Heart left ventricle (tissue), 16 donors: ENCODE data around the gene PCDHB6. TPM values are rescaled to one million over a fixed set of nuclear protein-coding genes. Genes with fewer than 3 reads are reported as not detected.
"Not testable (repeated sequence)": the region's sequence is repeated elsewhere in the genome, so short reads cannot be mapped to it uniquely, and the experiment has no call there.

Experiments
- ATAC-seq, 4 donors: fragments of 200-7000 bp; cut with Tn5 transposase; one replicate each; pipeline ENCODE4 v1.9.1; 2020 to 2022; ENCODE audit warnings: moderate library complexity in 4 of 4, mild to moderate bottlenecking in 3 of 4, moderate number of reproducible peaks in 1 of 4
- DNase-seq, 5 donors: peaks; one replicate each; pipeline ENCODE4 v3.0.0-alpha.2; 2020
- H3K27ac ChIP-seq, 12 donors: fragments of 200-600 bp; sonication (generic) in 4 of 12; one replicate each; pipeline versions ENCODE4 v1.5.0 to v1.8.0; 2016 to 2022; ENCODE audit warnings: mild to moderate bottlenecking in 2 of 12
- H3K27me3 ChIP-seq, 9 donors: fragments of 200-600 bp; sonication (generic) in 2 of 9; one replicate each; pipeline versions ENCODE4 v1.5.1 to v1.8.0; 2016 to 2022; ENCODE audit warnings: mild to moderate bottlenecking in 3 of 9
- H3K36me3 ChIP-seq, 9 donors: fragments of 200-600 bp; sonication (generic) in 2 of 9; one replicate each; pipeline versions ENCODE4 v1.5.0 to v1.8.0; 2018 to 2022; ENCODE audit warnings: mild to moderate bottlenecking in 2 of 9
- H3K4me1 ChIP-seq, 12 donors: fragments of 200-600 bp; sonication (generic) in 4 of 12; one replicate each; pipeline versions ENCODE4 v1.5.0 to v1.8.0; 2016 to 2022; ENCODE audit warnings: mild to moderate bottlenecking in 3 of 12
- H3K4me3 ChIP-seq, 12 donors: fragments of 200-600 bp; sonication (generic) in 4 of 12; one replicate each; pipeline versions ENCODE4 v1.5.0 to v1.8.0; 2017 to 2022; ENCODE audit warnings: mild to moderate bottlenecking in 9 of 12, moderate library complexity in 4 of 12
- H3K9me3 ChIP-seq, 12 donors: fragments of 200-600 bp; sonication (generic) in 4 of 12; one replicate each; pipeline versions ENCODE4 v1.5.0 to v1.8.0; 2016 to 2022; ENCODE audit warnings: mild to moderate bottlenecking in 1 of 12
- POLR2A ChIP-seq, 2 donors: fragments of 450-650 bp; IDR thresholded peaks; one replicate each; pipeline ENCODE4 v1.6.1; 2017; ENCODE audit warnings: antibody characterized with exemption in 2 of 2, mild to moderate bottlenecking in 2 of 2, moderate library complexity in 2 of 2
- WGBS, 4 donors: extraction: QIAGEN DNeasy Blood & Tissue Kit in 2 of 4; methylation state at CpG; one replicate each; pipeline versions ENCODE4 v1.1.5 to v1.1.7; 2013 to 2018; 5-methylcytosine and 5-hydroxymethylcytosine counted together
- intact Hi-C, 10 donors: fragments of 100-400 bp; cut with DNase I; formaldehyde crosslinking; loops; one replicate each; pipeline versions ENCODE4 v1.11.1 to v1.14.2; 2022
- long read RNA-seq, 3 donors: library from polyadenylated mRNA; unstranded; transcript quantifications; one replicate each; pipeline ENCODE4 v2.0.0, GENCODE V29; 2020 to 2021
- polyA plus RNA-seq, 2 donors: library from polyadenylated mRNA; stranded (reverse); fragments of 200-250 nt; gene quantifications; one replicate each; pipeline ENCODE4 v1.2.3, GENCODE V29; 2013
- total RNA-seq, 9 donors: library from RNA; depleted of rRNA in 2 of 9; stranded (reverse); fragments of >200 nt in 2 of 9; fragmentation: NEBNext Ultra II Directional in 3 of 9; extraction: Animal tissue kit (Norgen Biotek cat#: 25700) in 3 of 9; gene quantifications; one replicate each; pipeline versions ENCODE4 v1.1.0 to v1.2.4, GENCODE V29; 2016 to 2023
- TF ChIP-seq, protein P1 (sequence below), 12 donors: fragments of 200-600 bp; sonication (generic) in 4 of 12; IDR thresholded peaks; one replicate each; pipeline versions ENCODE4 v1.5.0 to v1.8.0; 2018 to 2022; ENCODE audit warnings: antibody characterized with exemption in 12 of 12, mild to moderate bottlenecking in 5 of 12
- donor health status: ischemic (EF 13 %, LVEDD 7.1; RV severe dilation, severe dysfunction).
- donor health status: healthy with polysubstance abuse.
- donor health status: DM: no; HTN: yes; CAD: no.
- donor health status: DM: no; HTN: no; CAD: no.
- donor health status: ischemic (EF 25% LVEDD 6.9; RV normal size, moderate dysfunction).
- donor health status: ischemic (EF 25% LVEDD 5.7; RV mildly dilated, moderate dysfunction).
- donor health status: healthy.
- donor health status: DM: yes; HTN: yes; CAD: no.
- donor health status: ischemic (EF 35%, LVEDD 5.7; RV mildly dilated, moderate dysfunction).
- donor health status: nonischemic (EF 11% LVEDD 7.7; RV severe dilation, severe dysfunction).
- donor health status: DM: yes; HTN: yes; CAD: no.
- donor health status: PGD.
- donor health status: ischemic (EF 29% LVEDD 5.4; RV normal size, mild dysfunction).
- donor health status: nonischemic (EF 23%, LVEDD 6.1; RV moderate dilation, normal function).

Gene PCDHB6
- 1 to 10 TPM in 1 of 9 donors, under 1 TPM in 8; 0.16 to 1.1 (median 0.44) TPM for total RNA-seq
- under 1 TPM; 0.18 to 0.27 TPM for polyA plus RNA-seq
- long read RNA-seq, donor 1: 0 reads
- long read RNA-seq, donor 2, partial matches to known transcripts: 0 of 1 reads
- long read RNA-seq, donor 2, other reads (novel, unspliced or antisense): 0 of 1 reads
- long read RNA-seq, donor 3: 0 reads

DNA sequence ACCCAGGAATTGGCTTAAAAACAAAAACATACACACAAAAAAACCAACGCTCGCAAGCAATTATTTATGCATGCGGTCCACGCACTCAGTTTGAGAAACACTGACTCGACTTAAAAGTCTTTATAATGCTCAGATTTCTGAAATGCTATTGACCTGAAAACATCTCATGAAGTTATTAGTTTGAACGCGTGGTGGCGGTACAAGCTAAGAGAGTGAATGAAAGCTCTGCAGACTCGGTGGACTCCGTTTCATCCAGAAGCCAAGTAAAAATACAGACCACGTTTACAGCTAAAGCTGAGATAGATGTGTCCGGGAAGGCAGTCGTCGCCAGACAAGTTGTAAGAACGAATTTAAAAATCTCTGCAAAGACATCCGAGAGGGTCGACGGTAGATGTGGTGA, at the start of gene PCDHB6:
PCDHB6 (plus strand) TSS at position 246 of the 400 bp plus-strand sequence. CDS start 201 bp downstream, outside the sequence.
- no peak for TF ChIP-seq POLR2A (IDR thresholded peaks at IDR 0.05)
- TF ChIP-seq, protein P1, sequence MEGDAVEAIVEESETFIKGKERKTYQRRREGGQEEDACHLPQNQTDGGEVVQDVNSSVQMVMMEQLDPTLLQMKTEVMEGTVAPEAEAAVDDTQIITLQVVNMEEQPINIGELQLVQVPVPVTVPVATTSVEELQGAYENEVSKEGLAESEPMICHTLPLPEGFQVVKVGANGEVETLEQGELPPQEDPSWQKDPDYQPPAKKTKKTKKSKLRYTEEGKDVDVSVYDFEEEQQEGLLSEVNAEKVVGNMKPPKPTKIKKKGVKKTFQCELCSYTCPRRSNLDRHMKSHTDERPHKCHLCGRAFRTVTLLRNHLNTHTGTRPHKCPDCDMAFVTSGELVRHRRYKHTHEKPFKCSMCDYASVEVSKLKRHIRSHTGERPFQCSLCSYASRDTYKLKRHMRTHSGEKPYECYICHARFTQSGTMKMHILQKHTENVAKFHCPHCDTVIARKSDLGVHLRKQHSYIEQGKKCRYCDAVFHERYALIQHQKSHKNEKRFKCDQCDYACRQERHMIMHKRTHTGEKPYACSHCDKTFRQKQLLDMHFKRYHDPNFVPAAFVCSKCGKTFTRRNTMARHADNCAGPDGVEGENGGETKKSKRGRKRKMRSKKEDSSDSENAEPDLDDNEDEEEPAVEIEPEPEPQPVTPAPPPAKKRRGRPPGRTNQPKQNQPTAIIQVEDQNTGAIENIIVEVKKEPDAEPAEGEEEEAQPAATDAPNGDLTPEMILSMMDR (IDR thresholded peaks at IDR 0.05): peak in 6 of 12 donors; percentile 17 to 44 (median 31)
- Histone ChIP-seq H3K27me3 (peaks cover 0 to 35% (median 4%) of the 10 kb centered on the region in 9 donors), H3K27ac (no peak within 1 kb of the TSS), H3K36me3 (no peaks in the 10 kb centered on the region), H3K9me3 (peaks cover 0 to 94% (median 39%) of the 10 kb centered on the region in 12 donors), H3K4me1 (no peaks in the 10 kb centered on the region), H3K4me3 (peak within 1 kb of the TSS in 8 of 12 donors; percentile 8 to 37 (median 22))
- no peak for ATAC-seq
- intact Hi-C loops: no loop called here
- no peak for DNase-seq
- WGBS, 4 donors: 12 to 16% (median 14%) methylated on average over 18 of the region's 18 CpGs

DNA sequence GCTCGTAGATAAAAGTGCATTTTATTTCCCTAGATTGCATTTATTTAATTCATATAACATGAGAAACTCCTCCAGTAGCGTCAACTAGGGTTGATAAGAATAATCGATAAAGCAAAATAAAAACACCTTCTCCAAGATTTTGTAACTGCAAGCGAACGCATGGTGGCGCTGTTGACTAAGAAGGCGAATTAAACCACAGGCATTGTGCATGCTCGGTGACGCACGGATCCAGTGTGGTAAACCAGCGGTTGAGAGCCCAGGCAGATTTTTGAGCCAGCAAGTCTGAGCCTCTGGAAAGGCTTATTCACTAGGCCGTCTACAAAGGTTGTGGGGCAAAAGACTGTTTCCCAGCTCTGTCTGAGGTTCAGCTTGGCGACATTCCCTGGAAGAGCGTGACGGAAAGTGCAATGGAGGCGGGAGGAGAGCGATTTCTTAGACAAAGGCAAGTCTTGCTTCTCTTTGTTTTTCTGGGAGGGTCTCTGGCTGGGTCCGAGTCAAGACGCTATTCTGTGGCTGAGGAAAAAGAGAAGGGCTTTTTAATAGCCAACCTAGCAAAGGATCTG, 49.5 kb upstream of the PCDHB6 start, which contains the start of gene PCDHB3:
PCDHB3 (plus strand) TSS at position 231 of the 563 bp plus-strand sequence; CDS start at position 408, 177 bp downstream.
- peak in 4 of 5 donors; percentile 20 to 71 (median 62) for DNase-seq

DNA sequence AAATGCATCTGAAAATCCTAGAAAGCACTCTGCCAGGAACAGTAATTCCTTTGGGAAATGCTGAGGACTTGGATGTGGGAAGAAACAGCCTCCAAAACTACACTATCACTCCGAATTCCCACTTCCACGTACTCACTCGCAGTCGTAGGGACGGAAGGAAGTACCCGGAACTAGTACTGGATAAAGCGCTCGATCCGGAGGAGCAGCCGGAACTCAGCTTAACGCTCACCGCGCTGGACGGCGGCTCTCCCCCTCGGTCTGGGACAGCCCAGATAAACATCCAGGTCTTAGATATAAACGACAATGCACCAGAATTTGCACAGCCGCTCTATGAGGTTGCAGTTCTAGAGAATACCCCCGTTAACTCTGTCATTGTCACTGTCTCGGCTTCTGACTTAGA, 48.8 kb upstream of the PCDHB6 start:
- Histone ChIP-seq H3K27me3 (peaks cover 0 to 36% (median 7%) of the 10 kb centered on the region in 9 donors), H3K36me3 (no peaks in the 10 kb centered on the region), H3K4me3 (peak overlapping the region in 11 of 12 donors; percentile 0 to 59 (median 41)), H3K27ac (no peak overlapping the region), H3K9me3 (peaks cover 0 to 58% (median 15%) of the 10 kb centered on the region in 12 donors), H3K4me1 (no peaks in the 10 kb centered on the region)
- peak in 2 of 4 donors; percentile 54 to 61 for ATAC-seq
- intact Hi-C loops: loop anchor here in 1 of 10 donors (5.0 kb wide), 1 partner anchor 461 kb away; no protein-coding TSS in a partner anchor
- DNase-seq: no peak
- no peak for TF ChIP-seq POLR2A (IDR thresholded peaks at IDR 0.05)
- TF ChIP-seq, protein P1 (IDR thresholded peaks at IDR 0.05): no peak
- WGBS, 4 donors: 31 to 46% (median 37%) methylated on average over 19 to 20 of the region's 20 CpGs

More for the DNA sequence above, 49.5 kb upstream of the PCDHB6 start, which contains the start of gene PCDHB3:
- Histone ChIP-seq H3K4me3 (peak within 1 kb of the TSS in 11 of 12 donors; percentile 0 to 59 (median 41)), H3K9me3 (peaks cover 0 to 58% (median 20%) of the 10 kb centered on the region in 12 donors), H3K36me3 (no peaks in the 10 kb centered on the region), H3K27ac (peak within 1 kb of the TSS in 3 of 12 donors; percentile 35 to 54 (median 37)), H3K27me3 (peaks cover 0 to 36% (median 10%) of the 10 kb centered on the region in 9 donors), H3K4me1 (no peaks in the 10 kb centered on the region)
- intact Hi-C loops: loop anchor here in 1 of 10 donors (5.0 kb wide), 1 partner anchor 462 kb away; no protein-coding TSS in a partner anchor
- ATAC-seq: peak in 3 of 4 donors; percentile 55 to 72 (median 65)
- TF ChIP-seq, protein P1 (IDR thresholded peaks at IDR 0.05): peak; percentile 8 to 58 (median 44)
- no peak for TF ChIP-seq POLR2A (IDR thresholded peaks at IDR 0.05)
- WGBS, 4 donors: 17 to 28% (median 20%) methylated on average over 19 of the region's 19 CpGs

DNA sequence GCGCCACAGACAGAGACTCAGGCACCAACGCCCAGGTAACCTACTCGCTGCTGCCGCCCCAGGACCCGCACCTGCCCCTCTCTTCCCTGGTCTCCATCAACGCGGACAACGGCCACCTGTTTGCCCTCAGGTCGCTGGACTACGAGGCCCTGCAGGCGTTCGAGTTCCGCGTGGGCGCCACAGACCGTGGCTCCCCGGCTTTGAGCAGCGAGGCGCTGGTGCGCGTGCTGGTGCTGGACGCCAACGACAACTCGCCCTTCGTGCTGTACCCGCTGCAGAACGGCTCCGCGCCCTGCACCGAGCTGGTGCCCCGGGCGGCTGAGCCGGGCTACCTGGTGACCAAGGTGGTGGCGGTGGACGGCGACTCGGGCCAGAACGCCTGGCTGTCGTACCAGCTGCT, 47.8 kb upstream of the PCDHB6 start:
- peaks cover 0 to 61% (median 15%) of the 10 kb centered on the region in 12 donors for H3K9me3 ChIP-seq
- H3K27me3 ChIP-seq: peaks cover 0 to 36% (median 7%) of the 10 kb centered on the region in 9 donors

DNA sequence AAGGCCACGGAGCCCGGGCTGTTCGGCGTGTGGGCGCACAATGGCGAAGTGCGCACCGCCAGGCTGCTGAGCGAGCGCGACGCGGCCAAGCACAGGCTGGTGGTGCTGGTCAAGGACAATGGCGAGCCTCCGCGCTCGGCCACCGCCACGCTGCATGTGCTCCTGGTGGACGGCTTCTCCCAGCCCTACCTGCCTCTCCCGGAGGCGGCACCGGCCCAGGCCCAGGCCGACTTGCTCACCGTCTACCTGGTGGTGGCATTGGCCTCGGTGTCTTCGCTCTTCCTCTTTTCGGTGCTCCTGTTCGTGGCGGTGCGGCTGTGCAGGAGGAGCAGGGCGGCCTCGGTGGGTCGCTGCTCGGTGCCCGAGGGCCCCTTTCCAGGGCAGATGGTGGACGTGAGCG, 47.4 kb upstream of the PCDHB6 start:
- not testable (repeated sequence) for H3K4me1 ChIP-seq, ATAC-seq, H3K4me3 ChIP-seq, DNase-seq, H3K36me3 ChIP-seq, H3K27ac ChIP-seq
- Histone ChIP-seq H3K9me3 (peaks cover 0 to 62% (median 17%) of the 10 kb centered on the region in 12 donors), H3K27me3 (peaks cover 0 to 36% (median 7%) of the 10 kb centered on the region in 9 donors)
- 20 to 48% (median 33%) methylated on average over 2 to 36 of the region's 38 CpGs for WGBS, 4 donors
- intact Hi-C loops: loop anchor here in 1 of 10 donors (5.0 kb wide), 1 partner anchor 460 kb away; no protein-coding TSS in a partner anchor

More for the DNA sequence above, 47.8 kb upstream of the PCDHB6 start:
- WGBS, 4 donors: 33 to 52% (median 38%) methylated on average over 10 to 39 of the region's 39 CpGs
- not testable (repeated sequence) for ATAC-seq, H3K27ac ChIP-seq, H3K36me3 ChIP-seq, DNase-seq, H3K4me1 ChIP-seq, H3K4me3 ChIP-seq
- intact Hi-C loops: loop anchor here in 1 of 10 donors (5.0 kb wide), 1 partner anchor 460 kb away; no protein-coding TSS in a partner anchor
